ENCODE data around the gene PUS7. TPM values are rescaled to one million over a fixed set of nuclear protein-coding genes. Genes with fewer than 3 reads are reported as not detected.
A peak's percentile ranks its signal among the peaks of the same experiment; 100 is the strongest.
"Not testable (repeated sequence)": the region's sequence is repeated elsewhere in the genome, so short reads cannot be mapped to it uniquely, and the experiment has no call there.

The PUS7 gene
- total RNA-seq, 3 donors from 2014 or later (not counting 1 experiment from before 2014, with no cell fraction given), result 2.2 to 3.5 (median 3.4) TPM

- peak; percentile 70 for TF ChIP-seq CTCF (IDR thresholded peaks at IDR 0.05)
- no peaks in the 10 kb centered on the region for H3K27me3 ChIP-seq (ENCODE audit: control insufficient read depth, insufficient read depth, low read length)
- no peaks in the 10 kb centered on the region for H3K27me3 Mint-ChIP-seq (ENCODE audit: low read depth in 2 of 2)
- H3K4me1 ChIP-seq (ENCODE audit: control insufficient read depth, insufficient read depth, low read length), result peaks cover 22% of the 10 kb centered on the region
- under 1% methylated on average over 41 of the region's 42 CpGs for WGBS (ENCODE audit: insufficient coverage)
- no peaks in the 10 kb centered on the region for H3K36me3 Mint-ChIP-seq
- H3K36me3 ChIP-seq (ENCODE audit: control insufficient read depth, insufficient read depth, low read length), result peaks cover 8% of the 10 kb centered on the region
- peak; percentile 96 to 99 (median 96) for ATAC-seq
- H3K4me3 Mint-ChIP-seq, result peak within 1 kb of the TSS; percentile 95
- peaks cover 20 to 28% of the 10 kb centered on the region in 2 donors for H3K4me1 Mint-ChIP-seq
- peak; percentile 87 to 94 for DNase-seq
- H3K27ac Mint-ChIP-seq, result peak within 1 kb of the TSS; percentile 91 to 94
- H3K4me3 ChIP-seq (ENCODE audit: low read length), result peak within 1 kb of the TSS; percentile 91
- H3K27ac ChIP-seq (ENCODE audit: low read length), result peak within 1 kb of the TSS; percentile 91
- intact Hi-C loops (cut with micrococcal nuclease), result no loop called here
- H3K9me3 ChIP-seq (ENCODE audit: control insufficient read depth, insufficient read depth, low read length), result no peaks in the 10 kb centered on the region
- no peaks in the 10 kb centered on the region for H3K9me3 Mint-ChIP-seq
Measured at GRCh38 chr7:105531792-105532671, 10.0 kb upstream of the PUS7 start, which contains the start of gene RINT1. TSS of gene RINT1 (plus strand) at chr7:105532201. CDS start at chr7:105532316, 115 bp downstream.

- TF ChIP-seq CTCF (IDR thresholded peaks at IDR 0.05), result no peak
- DNase-seq (no peak), ATAC-seq (no peak)
- Histone ChIP-seq H3K4me1 (ENCODE audit: control insufficient read depth, insufficient read depth, low read length) (peaks cover 22% of the 10 kb centered on the region), H3K4me3 (ENCODE audit: low read length) (no peak overlapping the region), H3K36me3 (ENCODE audit: control insufficient read depth, insufficient read depth, low read length) (no peaks in the 10 kb centered on the region), H3K27me3 (ENCODE audit: control insufficient read depth, insufficient read depth, low read length) (no peaks in the 10 kb centered on the region), H3K27ac (ENCODE audit: low read length) (no peak overlapping the region), H3K9me3 (ENCODE audit: control insufficient read depth, insufficient read depth, low read length) (no peaks in the 10 kb centered on the region)
- Mint-ChIP-seq H3K27me3 (ENCODE audit: low read depth in 2 of 2) (no peaks in the 10 kb centered on the region), H3K4me1 (peaks cover 20 to 28% of the 10 kb centered on the region in 2 donors), H3K9me3 (no peaks in the 10 kb centered on the region), H3K27ac (peak overlapping the region in 1 of 2 donors; percentile 18), H3K4me3 (peak overlapping the region; percentile 21), H3K36me3 (no peaks in the 10 kb centered on the region)
- WGBS (ENCODE audit: insufficient coverage), result 98% methylated on average over 20 of the region's 20 CpGs
- intact Hi-C loops (cut with micrococcal nuclease), result no loop called here
Measured at GRCh38 chr7:105530546-105530945, 8.5 kb upstream of the PUS7 start.

GRCh38 chr7:105530126-105530525 is 8.1 kb upstream of the PUS7 start:
- DNase-seq, result no peak
- 97% methylated on average over 10 of the region's 10 CpGs for WGBS (ENCODE audit: insufficient coverage)
- H3K36me3 ChIP-seq (ENCODE audit: control insufficient read depth, insufficient read depth, low read length), result no peaks in the 10 kb centered on the region
- peak overlapping the region; percentile 21 for H3K4me3 Mint-ChIP-seq
- no peaks in the 10 kb centered on the region for H3K27me3 Mint-ChIP-seq (ENCODE audit: low read depth in 2 of 2)
- no peaks in the 10 kb centered on the region for H3K27me3 ChIP-seq (ENCODE audit: control insufficient read depth, insufficient read depth, low read length)
- H3K9me3 Mint-ChIP-seq, result no peaks in the 10 kb centered on the region
- intact Hi-C loops (cut with micrococcal nuclease), result no loop called here
- peaks cover 22% of the 10 kb centered on the region for H3K4me1 ChIP-seq (ENCODE audit: control insufficient read depth, insufficient read depth, low read length)
- TF ChIP-seq CTCF (IDR thresholded peaks at IDR 0.05), result no peak
- H3K4me3 ChIP-seq (ENCODE audit: low read length), result no peak overlapping the region
- peak overlapping the region; percentile 18 to 26 for H3K27ac Mint-ChIP-seq
- no peaks in the 10 kb centered on the region for H3K9me3 ChIP-seq (ENCODE audit: control insufficient read depth, insufficient read depth, low read length)
- no peak for ATAC-seq
- no peak overlapping the region for H3K27ac ChIP-seq (ENCODE audit: low read length)
- peaks cover 20 to 28% of the 10 kb centered on the region in 2 donors for H3K4me1 Mint-ChIP-seq
- no peaks in the 10 kb centered on the region for H3K36me3 Mint-ChIP-seq

- H3K4me1 ChIP-seq (ENCODE audit: control insufficient read depth, insufficient read depth, low read length), result peaks cover 15% of the 10 kb centered on the region
- DNase-seq; H3K4me3 Mint-ChIP-seq; H3K9me3 Mint-ChIP-seq; H3K27me3 Mint-ChIP-seq (ENCODE audit: low read depth in 2 of 2); H3K27ac ChIP-seq (ENCODE audit: low read length); H3K27ac Mint-ChIP-seq; H3K36me3 Mint-ChIP-seq; intact Hi-C loops (cut with micrococcal nuclease); H3K4me3 ChIP-seq (ENCODE audit: low read length); ATAC-seq; H3K36me3 ChIP-seq (ENCODE audit: control insufficient read depth, insufficient read depth, low read length); H3K27me3 ChIP-seq (ENCODE audit: control insufficient read depth, insufficient read depth, low read length); H3K9me3 ChIP-seq (ENCODE audit: control insufficient read depth, insufficient read depth, low read length): not testable (repeated sequence)
- WGBS (ENCODE audit: insufficient coverage), result 100% methylated on average over 1 of the region's 5 CpGs
- H3K4me1 Mint-ChIP-seq, result peaks cover 11 to 17% of the 10 kb centered on the region in 2 donors
Measured at GRCh38 chr7:105527737-105528136, 5.7 kb upstream of the PUS7 start.

Data from natural killer cell (primary cell).